Thyroid gland (tissue), 4 donors: ENCODE data around the gene FGR. TPM values are rescaled to one million over a fixed set of nuclear protein-coding genes. Genes with fewer than 3 reads are reported as not detected.

Experiments used
- DNase-seq, 2 donors: peaks; one replicate each; pipeline ENCODE4 v3.0.0-alpha.2; 2019
- H3K27ac ChIP-seq, 3 donors: fragments of 200-600 bp; sonication (generic); 1 replicate in 2 of 3; 2 replicates in 1 of 3; pipeline ENCODE4 v1.5.1; 2016 to 2019; ENCODE audit warnings: mild to moderate bottlenecking in 1 of 3, moderate library complexity in 1 of 3
- H3K27me3 ChIP-seq: fragments of 200-600 bp; sonication (generic); one replicate; pipeline ENCODE4 v1.5.1; 2019
- H3K36me3 ChIP-seq, 2 donors: fragments of 200-600 bp; sonication (generic); one replicate each; pipeline ENCODE4 v1.5.1; 2016 to 2019
- H3K4me1 ChIP-seq, 2 donors: fragments of 200-600 bp; sonication (generic); one replicate each; pipeline ENCODE4 v1.5.1; 2017 to 2019
- H3K4me3 ChIP-seq, 3 donors: fragments of 200-600 bp; sonication (generic); replicated peaks in 1 of 3; 1 replicate in 2 of 3; 2 replicates in 1 of 3; pipeline ENCODE4 v1.5.1; 2016; ENCODE audit warnings: mild to moderate bottlenecking in 1 of 3
- H3K9me3 ChIP-seq: fragments of 200-600 bp; sonication (generic); one replicate; pipeline ENCODE4 v1.5.1; 2017
- POLR2A ChIP-seq, 2 donors: fragments of 450-650 bp; IDR thresholded peaks; one replicate each; pipeline ENCODE4 v1.6.1; 2017; ENCODE audit warnings: antibody characterized with exemption in 2 of 2, mild to moderate bottlenecking in 2 of 2, moderate library complexity in 1 of 2
- WGBS, 2 donors: methylation state at CpG; one replicate each; pipeline ENCODE4 v1.1.5; 2017; 5-methylcytosine and 5-hydroxymethylcytosine counted together
- intact Hi-C: fragments of 100-400 bp; cut with DNase I; formaldehyde crosslinking; loops from one replicate; pipeline ENCODE4 v1.15.1; 2023
- total RNA-seq, 4 donors: library from RNA; depleted of rRNA; stranded (reverse); fragments of >200 nt; gene quantifications; one replicate each; pipeline ENCODE4 v1.2.3, GENCODE V29; 2016
- TF ChIP-seq, protein P1 (sequence below), 6 experiments: fragments of 200-600 bp in 3 of 6; fragments of 450-650 bp in 3 of 6; sonication (generic) in 3 of 6; IDR thresholded peaks; one replicate each; pipeline ENCODE4 v1.5.1; 2016 to 2019; ENCODE audit warnings: antibody characterized with exemption in 6 of 6, mild to moderate bottlenecking in 2 of 6, inconsistent platforms in 1 of 6, moderate library complexity in 1 of 6

FGR gene
- total RNA-seq, 4 donors from 2014 or later, result 4.6 to 7.1 (median 6.4) TPM

DNA sequence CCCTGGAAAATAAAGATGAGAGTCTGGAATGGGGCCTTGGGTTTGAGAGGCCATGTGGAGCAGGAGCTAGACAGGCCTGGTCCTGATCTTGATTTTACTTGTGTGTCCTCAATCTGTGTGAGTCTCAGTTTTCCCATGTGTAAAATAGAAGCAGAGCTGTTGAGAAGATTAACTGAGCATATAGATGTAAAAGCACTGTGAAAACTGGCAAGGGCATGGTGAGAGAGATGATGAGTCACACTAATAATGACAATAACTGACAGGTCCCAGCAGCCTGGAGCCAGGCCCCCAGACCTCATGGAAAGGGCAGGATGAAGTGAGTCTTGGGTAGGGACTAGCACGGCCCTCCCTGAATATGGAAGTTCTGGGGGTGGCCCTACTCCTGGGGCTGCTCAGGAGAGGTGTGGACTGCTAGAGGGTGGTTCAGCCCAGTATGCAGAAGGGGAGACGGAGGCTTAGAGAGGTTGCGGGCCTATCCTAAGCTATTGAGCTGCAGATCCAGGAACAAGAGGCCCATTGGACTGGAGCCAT, 28.2 kb downstream of the FGR start:
- H3K27me3 ChIP-seq, result no peaks in the 10 kb centered on the region
- no peaks in the 10 kb centered on the region for H3K9me3 ChIP-seq
- no peak overlapping the region for H3K27ac ChIP-seq
- H3K4me1 ChIP-seq, result peaks cover 14 to 16% of the 10 kb centered on the region in 2 donors
- WGBS, 2 donors, result 56 to 68% methylated on average over 3 of the region's 3 CpGs
- no peaks in the 10 kb centered on the region for H3K36me3 ChIP-seq
- TF ChIP-seq, protein P1, sequence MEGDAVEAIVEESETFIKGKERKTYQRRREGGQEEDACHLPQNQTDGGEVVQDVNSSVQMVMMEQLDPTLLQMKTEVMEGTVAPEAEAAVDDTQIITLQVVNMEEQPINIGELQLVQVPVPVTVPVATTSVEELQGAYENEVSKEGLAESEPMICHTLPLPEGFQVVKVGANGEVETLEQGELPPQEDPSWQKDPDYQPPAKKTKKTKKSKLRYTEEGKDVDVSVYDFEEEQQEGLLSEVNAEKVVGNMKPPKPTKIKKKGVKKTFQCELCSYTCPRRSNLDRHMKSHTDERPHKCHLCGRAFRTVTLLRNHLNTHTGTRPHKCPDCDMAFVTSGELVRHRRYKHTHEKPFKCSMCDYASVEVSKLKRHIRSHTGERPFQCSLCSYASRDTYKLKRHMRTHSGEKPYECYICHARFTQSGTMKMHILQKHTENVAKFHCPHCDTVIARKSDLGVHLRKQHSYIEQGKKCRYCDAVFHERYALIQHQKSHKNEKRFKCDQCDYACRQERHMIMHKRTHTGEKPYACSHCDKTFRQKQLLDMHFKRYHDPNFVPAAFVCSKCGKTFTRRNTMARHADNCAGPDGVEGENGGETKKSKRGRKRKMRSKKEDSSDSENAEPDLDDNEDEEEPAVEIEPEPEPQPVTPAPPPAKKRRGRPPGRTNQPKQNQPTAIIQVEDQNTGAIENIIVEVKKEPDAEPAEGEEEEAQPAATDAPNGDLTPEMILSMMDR (IDR thresholded peaks at IDR 0.05), result no peak
- TF ChIP-seq POLR2A (IDR thresholded peaks at IDR 0.05), result no peak
- no peak overlapping the region for H3K4me3 ChIP-seq
- intact Hi-C loops, result loop anchor here (5.0 kb wide), 1 partner anchor 204 kb away; no protein-coding TSS in a partner anchor
- no peak for DNase-seq

DNA sequence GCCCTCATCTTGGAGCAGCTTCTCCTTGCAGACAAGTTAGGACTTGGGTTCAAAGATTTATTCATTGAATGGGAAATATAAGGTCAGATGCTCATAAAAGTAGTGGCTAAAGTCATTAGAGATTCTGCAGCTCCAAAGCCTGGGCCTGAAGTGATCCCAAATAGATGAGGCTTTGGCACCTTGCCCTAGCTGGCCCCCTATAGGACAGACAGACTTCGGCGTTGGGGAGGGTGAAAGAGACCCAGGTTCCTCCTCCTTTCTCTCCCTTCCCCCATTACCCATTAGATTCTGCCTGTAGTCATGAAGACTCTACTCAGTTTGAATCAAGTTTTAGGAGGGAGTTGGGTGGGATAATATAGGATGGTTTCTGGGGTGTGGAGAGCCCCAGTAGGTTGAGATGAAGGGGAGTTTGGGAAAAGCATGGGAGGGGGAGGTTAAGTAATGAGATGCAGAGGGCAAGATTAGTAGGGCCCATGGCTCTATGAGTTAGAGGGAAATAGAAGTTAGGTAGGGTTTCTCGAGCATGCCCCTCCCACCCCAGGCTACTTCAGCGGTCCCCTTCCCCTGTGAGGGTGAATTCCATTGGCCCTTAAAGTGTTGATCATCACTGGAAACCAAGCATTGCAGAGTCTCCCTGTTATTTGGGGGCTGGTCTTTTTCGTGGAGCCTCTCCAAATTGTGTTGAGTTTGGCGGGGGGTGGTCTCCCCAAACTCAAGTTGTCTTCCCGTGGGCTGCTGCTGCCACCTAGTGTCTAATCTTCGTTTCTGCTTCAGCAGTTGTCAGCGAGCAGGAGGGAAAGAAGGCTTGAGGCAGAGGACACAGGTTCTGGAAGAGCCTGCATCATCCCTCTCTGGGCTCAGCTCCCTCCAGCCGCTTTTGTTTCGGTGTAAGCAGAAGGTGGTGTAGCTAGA, 28.9 kb downstream of the FGR start:
- TF ChIP-seq, protein P1 (IDR thresholded peaks at IDR 0.05), result peak; percentile 72 to 96 (median 88)
- TF ChIP-seq POLR2A (IDR thresholded peaks at IDR 0.05), result no peak
- H3K27ac ChIP-seq, result no peak overlapping the region
- no peaks in the 10 kb centered on the region for H3K27me3 ChIP-seq
- H3K36me3 ChIP-seq, result no peaks in the 10 kb centered on the region
- peak; percentile 53 to 61 for DNase-seq
- H3K4me1 ChIP-seq, result peaks cover 22 to 24% of the 10 kb centered on the region in 2 donors
- intact Hi-C loops, result loop anchor here (5.0 kb wide), 1 partner anchor 204 kb away; no protein-coding TSS in a partner anchor
- no peaks in the 10 kb centered on the region for H3K9me3 ChIP-seq
- 12 to 17% methylated on average over 10 to 11 of the region's 11 CpGs for WGBS, 2 donors
- H3K4me3 ChIP-seq, result no peak overlapping the region

DNA sequence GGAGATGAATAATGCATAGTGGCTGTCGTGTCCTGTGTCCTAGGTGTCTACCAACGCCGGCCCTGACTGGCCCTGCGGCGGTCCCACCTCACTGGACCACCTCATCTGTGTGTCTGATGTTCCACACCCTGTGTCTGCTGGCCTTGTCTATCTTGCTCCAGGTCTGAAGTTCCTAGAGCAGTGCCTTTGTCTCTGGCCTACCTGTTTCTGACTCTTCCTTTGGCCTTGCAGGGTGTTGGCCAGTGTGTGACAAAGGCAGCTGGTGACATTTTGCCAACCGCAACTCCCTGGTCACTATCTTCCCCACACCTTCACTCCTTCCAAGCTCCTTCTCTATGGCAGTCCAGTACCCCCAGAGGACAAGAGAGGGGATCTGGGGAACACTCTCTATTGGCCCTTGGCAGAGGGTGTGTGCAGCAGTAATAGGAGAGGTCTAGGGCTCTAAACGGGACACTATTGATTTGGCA, 29.7 kb downstream of the FGR start:
- Histone ChIP-seq H3K27ac (no peak overlapping the region), H3K27me3 (no peaks in the 10 kb centered on the region), H3K9me3 (no peaks in the 10 kb centered on the region), H3K4me1 (peaks cover 29 to 31% of the 10 kb centered on the region in 2 donors), H3K4me3 (no peak overlapping the region), H3K36me3 (no peaks in the 10 kb centered on the region)
- TF ChIP-seq POLR2A (IDR thresholded peaks at IDR 0.05), result no peak
- TF ChIP-seq, protein P1 (IDR thresholded peaks at IDR 0.05), result no peak
- intact Hi-C loops, result loop anchor here (5.0 kb wide), 1 partner anchor 203 kb away; no protein-coding TSS in a partner anchor
- no peak for DNase-seq
- WGBS, 2 donors, result 85 to 87% methylated on average over 7 of the region's 7 CpGs

DNA sequence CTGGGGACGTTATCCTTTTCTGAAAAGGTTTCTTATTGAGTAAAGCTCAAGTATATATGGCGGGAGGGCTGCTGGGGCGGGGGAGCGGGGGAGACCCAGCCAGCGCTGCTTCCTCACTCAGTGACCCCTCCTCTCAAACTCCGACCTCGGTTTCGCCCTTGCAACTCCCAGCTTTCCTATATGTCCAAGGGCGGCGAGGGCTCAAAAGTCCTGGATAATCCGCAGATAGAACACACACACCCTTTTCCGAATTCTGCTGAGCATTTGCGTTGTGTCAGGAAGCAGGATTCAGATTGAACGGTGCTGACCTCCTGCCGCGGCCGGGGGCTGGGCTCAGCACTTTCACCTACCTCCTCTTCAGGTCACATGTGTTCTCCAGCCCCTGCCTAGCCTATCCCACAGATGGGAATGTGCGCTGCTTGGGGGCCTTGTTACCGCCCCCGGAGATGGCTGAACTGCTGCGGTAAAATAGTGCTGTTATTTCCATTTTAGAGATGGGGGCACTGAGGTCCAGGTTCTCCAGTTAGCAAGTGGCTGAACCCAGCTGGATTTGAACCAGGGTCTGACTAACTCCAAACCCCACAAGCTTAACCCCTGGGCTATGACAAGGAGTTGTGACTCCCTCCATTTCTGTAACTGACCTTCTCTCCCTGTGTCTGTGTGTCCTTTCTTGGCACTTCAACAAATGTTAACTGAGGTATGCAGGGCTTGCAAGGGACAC, 30.2 kb downstream of the FGR start:
- H3K27me3 ChIP-seq, result no peaks in the 10 kb centered on the region
- WGBS, 2 donors, result 31 to 32% methylated on average over 17 to 21 of the region's 21 CpGs
- intact Hi-C loops, result loop anchor here (5.0 kb wide), 1 partner anchor 202 kb away; no protein-coding TSS in a partner anchor
- peak overlapping the region in 1 of 3 donors; percentile 97 for H3K27ac ChIP-seq
- H3K4me1 ChIP-seq, result peaks cover 35 to 37% of the 10 kb centered on the region in 2 donors
- DNase-seq, result no peak
- no peaks in the 10 kb centered on the region for H3K9me3 ChIP-seq
- no peak for TF ChIP-seq POLR2A (IDR thresholded peaks at IDR 0.05)
- TF ChIP-seq, protein P1 (IDR thresholded peaks at IDR 0.05), result no peak
- H3K36me3 ChIP-seq, result no peaks in the 10 kb centered on the region
- peak overlapping the region in 1 of 3 donors; percentile 95 for H3K4me3 ChIP-seq
